ENCODE results near the gene ELK4.

The ELK4 gene

DNA sequence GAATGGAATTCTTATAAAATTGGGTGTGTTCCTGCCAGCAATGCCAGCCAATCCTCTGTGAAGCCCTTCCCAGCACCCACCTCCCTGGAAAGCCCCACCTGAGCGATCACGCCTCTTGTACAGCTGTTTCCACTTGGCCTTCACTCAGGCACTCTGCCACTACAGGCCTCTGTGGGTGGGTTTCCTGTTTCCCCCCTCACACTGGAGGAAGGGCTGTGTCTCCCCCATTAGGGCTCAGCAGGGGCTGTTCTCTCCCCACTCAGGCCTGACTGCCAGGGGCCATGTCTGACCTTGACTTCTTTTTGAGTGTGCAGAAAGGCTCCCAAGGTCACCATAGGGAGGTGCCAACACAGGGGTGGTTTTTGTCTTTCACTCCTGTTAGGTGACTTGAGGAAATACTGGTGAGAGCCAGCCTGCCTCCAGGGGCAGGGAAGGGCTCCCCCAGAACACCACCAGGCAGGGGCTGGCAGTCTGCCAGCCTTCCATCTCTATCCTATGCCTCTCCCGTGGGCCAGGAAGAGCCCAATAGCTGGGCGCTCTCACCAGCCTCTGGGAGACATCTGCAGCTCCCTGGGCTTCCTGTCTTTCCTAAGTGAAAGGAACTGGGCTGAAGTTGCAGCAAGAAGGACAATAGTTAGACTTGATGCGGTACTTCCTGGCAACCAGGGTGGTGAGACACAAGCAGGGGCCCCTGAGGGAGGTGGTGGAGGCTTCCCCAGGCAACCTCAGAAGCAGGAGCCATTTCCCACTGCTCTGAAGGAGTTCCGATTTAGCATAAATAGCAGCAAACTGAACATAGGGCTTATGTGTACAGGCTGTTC is 49.1 kb downstream of the ELK4 start:
- DNase-seq: no peak
- TF ChIP-seq GATA1 (IDR thresholded peaks at IDR 0.05; ENCODE audit: low read depth, low read length) (no peak), POLR2A (IDR thresholded peaks at IDR 0.05; ENCODE audit: low read length) (no peak)

DNA sequence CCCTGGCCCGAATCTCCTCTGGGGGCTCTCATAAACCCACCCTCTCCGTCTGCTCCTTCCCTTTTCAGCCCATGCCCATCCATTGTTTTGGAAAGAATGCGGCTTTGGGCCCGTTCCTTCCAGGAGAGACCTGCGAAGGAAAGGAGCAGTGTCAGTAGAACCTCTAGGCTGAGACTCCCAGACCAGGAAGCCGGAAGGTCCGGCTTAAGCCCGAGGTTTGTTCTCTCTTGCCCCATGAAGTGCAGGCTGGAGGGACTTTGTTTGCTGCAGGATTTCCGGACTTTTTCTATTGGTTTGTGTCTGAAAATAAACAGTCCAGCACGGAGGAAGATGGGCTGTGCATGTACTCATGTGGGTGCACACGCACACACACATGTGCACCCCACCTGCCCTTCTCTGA is 49.8 kb downstream of the ELK4 start:
- TF ChIP-seq POLR2A (IDR thresholded peaks at IDR 0.05; ENCODE audit: low read length) (no peak), GATA1 (IDR thresholded peaks at IDR 0.05; ENCODE audit: low read depth, low read length) (no peak)
- DNase-seq: no peak

DNA sequence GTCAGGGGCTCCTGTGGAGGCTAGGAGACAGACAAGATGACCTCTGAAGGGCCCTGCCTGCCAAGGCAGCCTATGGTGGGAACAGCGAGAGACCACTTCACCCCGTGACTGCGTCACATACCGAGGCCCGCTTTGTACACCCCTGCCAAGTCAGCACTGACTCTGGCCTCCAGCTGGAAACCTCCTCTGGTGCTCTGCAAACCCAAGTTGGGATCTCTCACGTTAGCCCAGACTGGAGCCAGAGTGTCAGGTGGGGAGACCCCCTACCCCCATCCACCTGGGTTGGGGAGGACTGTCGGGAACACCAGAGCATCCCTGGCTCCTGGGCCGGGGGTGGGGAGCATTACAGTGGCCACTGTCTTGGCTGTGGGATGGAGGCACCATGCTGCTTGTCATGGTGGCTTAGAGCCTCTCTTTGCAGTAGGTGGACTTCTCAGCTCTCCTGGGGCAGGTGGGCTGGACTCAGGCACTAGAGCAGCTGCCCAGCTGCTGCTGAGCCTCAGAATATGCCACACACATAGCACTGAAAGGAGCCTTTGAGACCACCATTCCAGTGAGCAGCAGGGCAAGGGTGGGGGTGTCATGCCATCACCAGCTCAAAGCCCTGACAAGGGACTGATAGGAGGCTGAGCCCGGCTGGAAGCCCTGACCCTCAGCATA is 50.4 kb downstream of the ELK4 start:
- TF ChIP-seq GATA1 (IDR thresholded peaks at IDR 0.05; ENCODE audit: low read depth, low read length) (no peak), POLR2A (IDR thresholded peaks at IDR 0.05; ENCODE audit: low read length) (no peak)
- DNase-seq: no peak

DNA sequence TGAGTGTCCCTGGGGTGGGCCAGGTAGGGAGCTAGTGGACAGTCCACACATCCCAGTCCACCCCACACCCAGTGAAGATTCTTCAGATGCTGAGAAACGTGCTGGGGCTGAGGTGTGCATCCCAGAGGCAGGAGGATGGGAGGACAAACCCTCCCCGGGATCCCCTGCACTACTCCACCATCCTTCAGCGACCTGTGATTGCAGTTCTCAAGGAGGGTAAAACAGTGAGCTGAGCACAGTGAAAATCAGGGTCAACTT is 51.0 kb downstream of the ELK4 start:
- TF ChIP-seq POLR2A (IDR thresholded peaks at IDR 0.05; ENCODE audit: low read length): no peak
- DNase-seq: no peak

DNA sequence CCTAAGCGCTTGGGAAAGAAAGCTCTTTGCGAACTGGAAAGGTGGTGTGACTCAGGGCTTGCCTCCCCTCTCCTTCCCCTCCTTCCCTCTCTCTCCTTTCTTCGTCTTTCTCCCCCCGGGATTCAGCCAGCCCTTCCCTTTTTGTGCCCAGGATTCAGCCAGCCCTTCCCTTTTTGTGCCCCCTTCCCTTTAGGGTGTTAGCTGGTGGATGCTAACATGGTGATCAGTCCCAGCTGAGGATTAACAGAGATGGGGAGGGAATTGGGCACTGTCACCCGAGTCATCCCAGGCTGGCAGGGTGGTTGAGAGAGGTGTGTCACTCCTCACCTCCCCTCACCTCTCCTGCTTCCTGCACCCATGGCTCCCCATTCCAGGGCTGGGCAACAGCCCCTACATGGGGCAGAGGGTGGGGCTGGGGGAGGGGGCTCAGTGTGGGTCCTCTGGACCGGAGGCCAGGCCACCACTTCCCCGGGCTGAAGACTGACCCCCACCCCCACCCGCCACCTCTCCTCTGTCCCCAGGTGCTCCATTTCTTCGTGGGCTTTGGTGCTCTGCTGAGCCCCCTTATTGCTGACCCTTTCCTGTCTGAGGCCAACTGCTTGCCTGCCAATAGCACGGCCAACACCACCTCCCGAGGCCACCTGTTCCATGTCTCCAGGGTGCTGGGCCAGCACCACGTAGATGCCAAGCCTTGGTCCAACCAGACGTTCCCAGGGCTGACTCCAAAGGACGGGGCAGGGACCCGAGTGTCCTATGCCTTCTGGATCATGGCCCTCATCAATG is 51.5 kb downstream of the ELK4 start:
- DNase-seq: no peak
- TF ChIP-seq GATA1 (IDR thresholded peaks at IDR 0.05; ENCODE audit: low read depth, low read length): no peak
- no peak for TF ChIP-seq POLR2A (IDR thresholded peaks at IDR 0.05; ENCODE audit: low read length)

DNA sequence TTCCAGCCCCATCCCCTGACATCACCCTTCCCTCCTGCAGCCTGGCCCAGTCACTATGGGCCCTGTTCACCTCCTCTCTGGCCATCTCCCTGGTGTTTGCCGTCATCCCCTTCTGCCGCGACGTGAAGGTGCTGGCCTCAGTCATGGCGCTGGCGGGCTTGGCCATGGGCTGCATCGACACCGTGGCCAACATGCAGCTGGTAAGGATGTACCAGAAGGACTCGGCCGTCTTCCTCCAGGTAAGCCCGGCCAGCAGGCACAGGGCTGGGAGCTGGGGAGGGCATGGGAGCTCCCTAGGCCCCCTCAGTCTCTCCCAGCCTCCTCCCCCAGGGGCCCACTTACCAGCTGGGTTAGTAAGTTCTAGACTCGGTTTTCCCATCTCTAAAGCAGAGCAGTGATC is 52.1 kb downstream of the ELK4 start:
- TF ChIP-seq GATA1 (IDR thresholded peaks at IDR 0.05; ENCODE audit: low read depth, low read length): no peak
- DNase-seq: no peak

DNA sequence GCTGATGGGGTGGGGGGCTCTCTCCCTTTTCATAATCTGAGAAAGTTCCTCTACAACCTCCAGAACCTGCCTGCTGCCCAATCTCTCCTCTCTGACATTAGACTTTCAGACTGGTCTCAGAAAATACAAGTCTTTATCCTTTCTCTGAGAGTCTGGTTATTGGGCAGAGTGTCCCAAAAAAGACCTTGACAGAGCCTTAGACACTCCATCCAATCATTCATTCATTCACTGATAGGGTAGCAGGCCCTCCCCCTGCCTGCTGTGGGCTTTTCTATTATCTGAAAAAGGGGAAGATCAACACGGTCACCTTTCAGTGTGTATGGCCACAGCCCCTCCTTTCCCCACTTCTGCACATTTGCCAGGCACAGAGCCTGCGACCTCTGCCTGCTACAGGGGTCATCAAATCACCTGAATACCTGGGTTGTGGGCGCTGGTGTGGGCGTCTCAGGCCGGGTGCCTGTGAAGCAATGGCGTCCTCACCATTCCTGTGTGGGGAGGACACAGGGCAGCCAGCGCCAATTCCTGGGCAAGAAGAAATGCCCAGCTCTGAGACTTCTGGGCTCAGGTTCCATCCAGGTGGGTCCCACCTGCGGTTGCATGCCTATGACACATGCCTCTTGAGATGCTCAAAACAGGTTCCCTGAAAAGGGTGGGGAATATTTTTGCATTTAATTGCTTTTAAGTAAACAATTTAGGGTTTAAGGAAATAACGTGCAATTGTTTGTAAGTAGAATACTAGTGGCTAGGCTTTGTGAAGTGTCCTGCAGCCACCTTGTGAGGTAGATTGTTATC is 52.8 kb downstream of the ELK4 start:
- TF ChIP-seq GATA1 (IDR thresholded peaks at IDR 0.05; ENCODE audit: low read depth, low read length) (no peak), POLR2A (IDR thresholded peaks at IDR 0.05; ENCODE audit: low read length) (no peak)
- DNase-seq: no peak

DNA sequence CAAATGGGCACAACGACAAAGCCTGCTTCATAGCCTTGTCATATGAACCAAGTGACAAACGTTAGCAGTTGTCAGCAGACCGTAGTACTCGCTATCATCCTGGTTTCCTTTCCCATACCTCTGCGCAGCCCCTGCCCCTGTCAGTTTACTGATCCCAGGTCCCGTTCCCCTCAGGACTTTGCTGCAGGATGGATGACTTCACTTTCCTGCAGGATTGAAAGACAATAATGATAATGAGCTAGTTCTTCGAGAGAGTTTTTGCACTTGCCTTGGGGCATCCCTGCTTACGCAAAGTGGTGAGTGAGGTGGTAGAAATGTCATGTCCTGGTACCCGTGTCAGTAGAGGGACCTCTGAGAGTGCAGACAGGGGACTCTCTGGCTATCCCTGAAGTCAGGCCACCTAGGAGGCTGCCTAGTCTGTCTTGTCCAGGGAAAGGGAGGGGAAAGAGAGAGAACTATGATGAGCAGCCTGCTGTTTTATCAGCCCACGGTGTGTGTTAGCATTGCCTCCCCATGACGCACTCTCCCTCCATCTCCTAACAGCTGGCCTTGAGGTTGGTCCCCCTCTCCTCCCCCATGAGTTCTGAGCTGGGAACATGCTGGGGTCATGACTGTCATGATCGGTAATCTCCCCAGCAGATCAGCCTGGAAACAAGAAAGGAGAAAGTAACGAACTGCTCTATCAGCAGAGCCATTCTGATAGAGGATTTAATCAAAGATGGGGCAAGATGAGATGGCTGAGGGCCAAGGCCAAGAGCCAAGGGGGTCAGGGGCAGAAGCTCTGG is 53.7 kb downstream of the ELK4 start:
- no peak for DNase-seq
- no peak for TF ChIP-seq POLR2A (IDR thresholded peaks at IDR 0.05; ENCODE audit: low read length)
- no peak for TF ChIP-seq GATA1 (IDR thresholded peaks at IDR 0.05; ENCODE audit: low read depth, low read length)

DNA sequence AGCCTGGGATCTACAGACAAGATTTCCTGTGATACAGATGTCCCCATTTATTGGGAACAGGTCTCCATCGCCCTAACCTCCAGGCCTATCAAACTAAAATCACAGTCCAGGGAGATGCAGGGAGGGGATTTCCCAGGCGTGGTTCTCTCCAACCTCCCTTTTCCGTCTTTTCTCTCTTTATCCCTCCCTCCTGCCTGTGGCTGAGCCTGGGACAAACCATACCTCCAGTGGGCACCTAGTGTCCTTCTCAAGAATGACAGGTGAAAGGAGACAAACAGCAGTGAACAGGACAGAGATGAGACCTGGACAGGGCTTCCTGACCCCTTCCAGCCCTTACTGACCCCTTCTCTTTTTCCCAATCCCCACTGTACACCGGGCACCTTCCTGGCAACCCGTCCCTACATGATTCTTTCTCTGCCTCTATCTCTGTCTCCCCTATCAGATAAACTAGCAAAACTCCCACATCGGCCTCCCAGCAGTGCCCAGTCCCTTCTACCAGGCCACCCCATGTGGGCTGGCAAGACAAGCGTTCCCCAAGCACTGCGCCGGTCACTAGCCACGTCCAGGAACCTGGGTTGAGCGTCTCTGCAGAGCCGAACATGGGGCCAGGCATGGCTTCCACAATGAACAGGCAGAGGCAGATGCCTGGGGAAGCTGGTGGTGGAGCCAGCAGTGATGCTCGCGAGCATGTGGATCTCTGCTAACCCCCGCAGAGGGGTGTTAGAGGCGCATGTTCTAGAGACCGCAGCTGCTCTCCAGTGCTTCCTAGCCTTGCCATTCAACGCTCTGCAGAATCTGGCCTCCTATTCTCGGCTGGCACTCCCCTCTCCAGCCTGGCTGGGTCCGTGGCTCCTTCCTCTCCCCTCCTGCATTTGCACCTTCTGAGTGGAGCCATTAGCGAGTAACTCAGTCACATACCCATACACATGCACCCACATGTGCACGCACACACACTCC is 54.7 kb downstream of the ELK4 start:
- DNase-seq: no peak
- TF ChIP-seq GATA1 (IDR thresholded peaks at IDR 0.05; ENCODE audit: low read depth, low read length) (no peak), POLR2A (IDR thresholded peaks at IDR 0.05; ENCODE audit: low read length) (no peak)

DNA sequence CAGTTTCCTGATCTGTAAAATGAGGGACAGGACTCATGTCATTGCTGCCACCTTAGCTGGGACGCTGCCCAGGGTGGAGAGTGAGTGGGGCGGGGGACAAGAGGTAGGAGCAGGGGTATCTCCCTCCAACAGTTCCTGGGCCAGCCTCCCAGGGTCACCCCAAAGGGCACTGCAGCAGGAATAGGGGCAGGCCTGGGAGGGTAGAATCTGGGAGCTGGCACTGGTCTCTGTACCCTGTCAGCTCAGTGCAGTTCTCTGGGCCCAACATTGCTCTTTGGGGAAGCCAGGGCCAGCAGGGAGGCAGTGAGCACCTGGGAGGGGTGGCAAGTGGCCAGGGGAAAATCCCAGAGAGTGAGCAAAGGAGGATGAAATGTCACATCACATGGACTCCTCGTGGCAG is 55.8 kb downstream of the ELK4 start:
- DNase-seq: no peak
- TF ChIP-seq GATA1 (IDR thresholded peaks at IDR 0.05; ENCODE audit: low read depth, low read length): no peak
- TF ChIP-seq POLR2A (IDR thresholded peaks at IDR 0.05; ENCODE audit: low read length): no peak

DNA sequence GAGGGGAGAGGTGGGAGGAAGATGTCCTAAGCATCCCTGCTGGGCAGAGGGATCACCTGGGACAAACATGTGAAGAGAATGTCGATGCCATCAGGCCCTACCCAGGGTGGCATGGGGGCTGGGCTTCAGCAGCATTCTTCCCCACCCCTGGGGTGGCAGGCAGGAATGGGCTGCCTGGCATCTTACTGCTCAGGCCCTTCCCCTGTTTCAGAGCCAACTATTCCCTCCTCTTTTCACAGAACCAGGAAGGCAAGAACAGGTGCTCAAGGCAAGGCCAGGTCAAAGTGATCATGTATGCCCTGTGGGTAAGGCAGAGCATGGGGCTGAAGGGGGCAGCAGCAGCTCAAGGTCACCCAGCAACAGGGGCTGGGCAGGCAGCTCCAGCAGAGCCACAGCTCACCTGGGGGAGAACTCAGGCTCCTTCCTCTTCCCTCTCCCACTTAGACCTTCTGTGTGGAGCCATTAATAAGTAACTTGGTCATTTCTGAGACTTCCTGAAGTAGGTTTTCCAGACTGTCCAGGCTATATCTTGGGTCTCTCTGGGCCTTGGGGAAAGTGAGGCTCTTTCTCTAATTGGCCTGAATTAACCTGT is 56.4 kb downstream of the ELK4 start:
- TF ChIP-seq POLR2A (IDR thresholded peaks at IDR 0.05; ENCODE audit: low read length) (no peak), GATA1 (IDR thresholded peaks at IDR 0.05; ENCODE audit: low read depth, low read length) (no peak)
- DNase-seq: no peak

DNA sequence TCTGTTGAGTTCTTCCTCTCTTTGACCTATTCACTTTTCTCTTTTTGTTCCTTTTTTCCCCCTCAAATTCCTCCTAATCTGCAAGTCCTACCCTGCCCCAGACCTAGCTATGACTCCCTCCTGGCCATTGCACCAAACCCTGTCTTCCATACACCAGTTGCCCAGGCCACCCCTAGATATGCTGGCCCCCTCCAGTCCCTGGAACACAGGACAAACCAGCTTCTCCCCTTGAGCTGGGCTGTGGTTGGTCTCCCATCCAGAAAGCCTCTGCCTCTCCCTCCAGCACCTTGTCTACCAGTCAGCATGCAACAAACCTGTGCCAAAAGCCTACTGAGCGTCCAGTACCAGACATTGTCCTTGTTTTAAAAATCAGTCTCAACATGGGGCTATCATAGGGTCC is 59.4 kb downstream of the ELK4 start:
- TF ChIP-seq GATA1 (IDR thresholded peaks at IDR 0.05; ENCODE audit: low read depth, low read length) (no peak), POLR2A (IDR thresholded peaks at IDR 0.05; ENCODE audit: low read length) (no peak)

More for the DNA sequence above, 59.4 kb downstream of the ELK4 start:
- no peak for DNase-seq
